ENCODE measurements around the gene APLP2.

APLP2 gene

GRCh38 chr11:130055617-130056016 is 14.1 kb upstream of the APLP2 start:
- DNase-seq (ENCODE audit: low read depth in 4 of 4, low spot score in 1 of 4), result no peak

GRCh38 chr11:130061017-130061416 is 8.7 kb upstream of the APLP2 start:
- no peak for DNase-seq (ENCODE audit: low read depth in 4 of 4, low spot score in 1 of 4)

GRCh38 chr11:130062026-130062425 is 7.7 kb upstream of the APLP2 start:
- no peak for DNase-seq (ENCODE audit: low read depth in 4 of 4, low spot score in 1 of 4)

GRCh38 chr11:130063451-130063850 is 6.2 kb upstream of the APLP2 start:
- no peak for DNase-seq (ENCODE audit: low read depth in 4 of 4, low spot score in 1 of 4)

GRCh38 chr11:130064596-130064995 is 5.1 kb upstream of the APLP2 start:
- DNase-seq (ENCODE audit: low read depth in 4 of 4, low spot score in 1 of 4), result no peak

GRCh38 chr11:130066338-130066737 is 3.4 kb upstream of the APLP2 start:
- DNase-seq (ENCODE audit: low read depth in 4 of 4, low spot score in 1 of 4), result no peak

GRCh38 chr11:130068546-130068985 is 1.1 kb upstream of the APLP2 start:
- DNase-seq (ENCODE audit: low read depth in 4 of 4, low spot score in 1 of 4), result no peak

- peak in 2 of 4 experiments; percentile 11 to 14 for DNase-seq (ENCODE audit: low read depth in 4 of 4, low spot score in 1 of 4)
Measured at GRCh38 chr11:130068986-130069658, 572 bp upstream of the APLP2 start.

- peak in 3 of 4 experiments; percentile 17 to 25 (median 25) for DNase-seq (ENCODE audit: low read depth in 4 of 4, low spot score in 1 of 4)
Measured at GRCh38 chr11:130070109-130070845, 583 bp downstream of the APLP2 start.

- no peak for DNase-seq (ENCODE audit: low read depth in 4 of 4, low spot score in 1 of 4)
Measured at GRCh38 chr11:130070846-130071200, 1.1 kb downstream of the APLP2 start.

- DNase-seq (ENCODE audit: low read depth in 4 of 4, low spot score in 1 of 4), result no peak
Measured at GRCh38 chr11:130071211-130071712, 1.6 kb downstream of the APLP2 start.

- no peak for DNase-seq (ENCODE audit: low read depth in 4 of 4, low spot score in 1 of 4)
Measured at GRCh38 chr11:130074736-130075135, 5.0 kb downstream of the APLP2 start.

GRCh38 chr11:130076778-130077481 is 7.2 kb downstream of the APLP2 start:
- DNase-seq (ENCODE audit: low read depth in 4 of 4, low spot score in 1 of 4), result no peak

GRCh38 chr11:130077671-130078070 is 8.0 kb downstream of the APLP2 start:
- no peak for DNase-seq (ENCODE audit: low read depth in 4 of 4, low spot score in 1 of 4)

GRCh38 chr11:130078080-130078479 is 8.4 kb downstream of the APLP2 start:
- DNase-seq (ENCODE audit: low read depth in 4 of 4, low spot score in 1 of 4), result no peak

- DNase-seq (ENCODE audit: low read depth in 4 of 4, low spot score in 1 of 4), result no peak
Measured at GRCh38 chr11:130085671-130086290, 16.1 kb downstream of the APLP2 start.

- DNase-seq (ENCODE audit: low read depth in 4 of 4, low spot score in 1 of 4), result no peak
Measured at GRCh38 chr11:130086669-130087068, 17.0 kb downstream of the APLP2 start.

GRCh38 chr11:130087294-130087926 is 17.7 kb downstream of the APLP2 start:
- DNase-seq (ENCODE audit: low read depth in 4 of 4, low spot score in 1 of 4), result no peak

GRCh38 chr11:130088217-130088616 is 18.5 kb downstream of the APLP2 start:
- no peak for DNase-seq (ENCODE audit: low read depth in 4 of 4, low spot score in 1 of 4)

GRCh38 chr11:130088919-130089673 is 19.4 kb downstream of the APLP2 start:
- no peak for DNase-seq (ENCODE audit: low read depth in 4 of 4, low spot score in 1 of 4)

Data from stimulated activated CD4-positive, alpha-beta T cell treated with anti-CD3 and anti-CD28 coated beads, Interleukin-1b, Interleukin-23, amount 100 ng/mL, for 24 hours (primary cell).